PC-9 (cell line): ENCODE results near the gene ADGRG7. TPM values are rescaled to one million over a fixed set of nuclear protein-coding genes. Genes with fewer than 3 reads are reported as not detected.

Source experiments
- BruUV-seq: library from RNA; stranded (reverse); fragments of 400-500 nt; replicated peaks from 2 replicates; lab custom pipeline; 2021; lab: Mats Ljungman, UMichigan
- CTCF ChIA-PET: fragments of 300-600 bp; sonication (Branson Sonifier 250); formaldehyde crosslinking; loops from one replicate; lab custom pipeline; 2022; ENCODE audit warnings: antibody characterized with exemption; lab: Charles Lee
- POLR2A ChIA-PET: fragments of 300-600 bp; sonication (Branson Sonifier 250); formaldehyde crosslinking; loops from one replicate; lab custom pipeline; 2022; ENCODE audit warnings: antibody characterized with exemption; ENCODE audit not compliant: unreplicated experiment; lab: Charles Lee
- DNase-seq, 2 experiments: peaks; one replicate each; pipeline versions ENCODE4 v3.0.0 to v3.0.0-alpha.2; 2015 to 2022; ENCODE audit warnings: mixed read lengths in 1 of 2
- H2AFZ ChIP-seq: fragments of 200-600 bp; sonication (generic); 2 replicates; pipeline ENCODE4 v1.8.1; 2017; ENCODE audit warnings: antibody characterized with exemption
- H3F3A ChIP-seq: fragments of 200-600 bp; sonication (generic); 2 replicates; pipeline ENCODE4 v1.8.1; 2017; ENCODE audit warnings: antibody characterized with exemption, mild to moderate bottlenecking, low read depth; ENCODE audit not compliant: insufficient read depth
- H3K27ac ChIP-seq: fragments of 200-600 bp; sonication (generic); 2 replicates; pipeline ENCODE4 v1.6.1; 2016; ENCODE audit warnings: mixed run types
- H3K27me3 ChIP-seq: fragments of 200-600 bp; sonication (generic); 2 replicates; pipeline ENCODE4 v1.6.1; 2016; ENCODE audit warnings: low read depth, mixed run types; ENCODE audit not compliant: insufficient read depth
- H3K36me3 ChIP-seq: fragments of 200-600 bp; sonication (generic); 2 replicates; pipeline ENCODE4 v1.6.1; 2016; ENCODE audit warnings: low read depth, mixed run types
- H3K4me1 ChIP-seq: fragments of 200-600 bp; sonication (generic); replicated peaks from 2 replicates; pipeline ENCODE4 v1.6.1; 2016; ENCODE audit warnings: mixed run types; ENCODE audit not compliant: insufficient read depth
- H3K4me2 ChIP-seq: fragments of 200-600 bp; sonication (generic); 2 replicates; pipeline ENCODE4 v1.6.1; 2017; ENCODE audit warnings: mixed run types
- H3K4me3 ChIP-seq: fragments of 200-600 bp; sonication (generic); 2 replicates; pipeline ENCODE4 v1.6.1; 2016; ENCODE audit warnings: mixed run types
- H3K79me2 ChIP-seq: fragments of 200-600 bp; sonication (generic); 2 replicates; pipeline ENCODE4 v1.6.1; 2017; ENCODE audit warnings: low read depth, mixed run types
- H3K9me2 ChIP-seq: fragments of 200-600 bp; sonication (generic); 2 replicates; pipeline ENCODE4 v1.8.1; 2017; ENCODE audit warnings: mild to moderate bottlenecking; ENCODE audit not compliant: insufficient read depth
- H3K9me3 ChIP-seq: fragments of 200-600 bp; sonication (generic); 2 replicates; pipeline ENCODE4 v1.8.1; 2016; ENCODE audit warnings: low read depth; ENCODE audit not compliant: insufficient read depth
- H4K20me1 ChIP-seq: fragments of 200-600 bp; sonication (generic); 2 replicates; pipeline ENCODE4 v1.8.1; 2017; ENCODE audit not compliant: insufficient read depth
- EZH2 ChIP-seq: fragments of 200-600 bp; sonication (generic); IDR thresholded peaks from 2 replicates; pipeline ENCODE4 v1.8.0; 2017; ENCODE audit warnings: antibody characterized with exemption, low read depth
- intact Hi-C: fragments of 100-400 bp; cut with micrococcal nuclease; formaldehyde crosslinking; loops from one replicate; pipeline ENCODE4 v1.10.0; 2022; ENCODE audit not compliant: unreplicated experiment
- total RNA-seq: library from RNA; stranded (reverse); gene quantifications from 2 replicates; pipeline ENCODE4 v1.2.3, GENCODE V29; 2021
- TF ChIP-seq, protein P1 (sequence below): fragments of 200-600 bp; sonication (generic); conservative IDR thresholded peaks from 2 replicates; pipeline ENCODE4 v1.6.1; 2017; ENCODE audit warnings: mixed run types, antibody characterized with exemption, mild to moderate bottlenecking, moderate library complexity

ADGRG7 gene
- total RNA-seq, 1 experiment from 2014 or later = not detected

DNA sequence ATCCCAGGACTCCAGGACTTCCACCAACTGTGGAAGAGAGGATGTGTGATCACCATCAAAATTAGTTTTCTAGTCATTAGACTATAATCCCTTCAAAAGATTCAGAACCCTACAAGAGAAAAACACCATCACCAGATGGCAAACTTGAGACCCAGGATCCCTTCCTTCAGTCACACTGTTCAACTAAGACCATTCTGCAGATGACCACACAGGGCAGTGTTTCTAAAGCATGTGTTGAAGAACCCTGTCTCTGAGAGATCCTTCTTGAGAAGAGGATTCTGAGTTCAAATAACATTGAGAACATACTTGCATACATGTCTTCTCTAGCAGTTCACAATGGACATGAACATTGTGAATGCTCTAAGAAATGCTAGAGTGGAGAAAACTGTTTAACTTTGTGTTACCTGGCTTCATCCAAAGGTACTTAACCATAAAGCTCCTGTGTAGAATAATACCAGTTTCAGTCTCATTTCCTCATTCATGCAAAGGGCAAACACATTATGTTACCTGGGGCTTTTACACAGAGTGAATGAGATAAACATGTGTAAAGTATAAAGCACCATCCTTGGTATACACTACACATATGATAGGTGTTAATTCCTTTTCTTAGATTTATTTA, 2.4 kb upstream of the ADGRG7 start:
- no peak for TF ChIP-seq EZH2
- TF ChIP-seq, protein P1, sequence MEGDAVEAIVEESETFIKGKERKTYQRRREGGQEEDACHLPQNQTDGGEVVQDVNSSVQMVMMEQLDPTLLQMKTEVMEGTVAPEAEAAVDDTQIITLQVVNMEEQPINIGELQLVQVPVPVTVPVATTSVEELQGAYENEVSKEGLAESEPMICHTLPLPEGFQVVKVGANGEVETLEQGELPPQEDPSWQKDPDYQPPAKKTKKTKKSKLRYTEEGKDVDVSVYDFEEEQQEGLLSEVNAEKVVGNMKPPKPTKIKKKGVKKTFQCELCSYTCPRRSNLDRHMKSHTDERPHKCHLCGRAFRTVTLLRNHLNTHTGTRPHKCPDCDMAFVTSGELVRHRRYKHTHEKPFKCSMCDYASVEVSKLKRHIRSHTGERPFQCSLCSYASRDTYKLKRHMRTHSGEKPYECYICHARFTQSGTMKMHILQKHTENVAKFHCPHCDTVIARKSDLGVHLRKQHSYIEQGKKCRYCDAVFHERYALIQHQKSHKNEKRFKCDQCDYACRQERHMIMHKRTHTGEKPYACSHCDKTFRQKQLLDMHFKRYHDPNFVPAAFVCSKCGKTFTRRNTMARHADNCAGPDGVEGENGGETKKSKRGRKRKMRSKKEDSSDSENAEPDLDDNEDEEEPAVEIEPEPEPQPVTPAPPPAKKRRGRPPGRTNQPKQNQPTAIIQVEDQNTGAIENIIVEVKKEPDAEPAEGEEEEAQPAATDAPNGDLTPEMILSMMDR = no peak
- Histone ChIP-seq H3K36me3 (no peaks in the 10 kb centered on the region), H3K79me2 (no peaks in the 10 kb centered on the region), H3K4me1 (peaks cover 14% of the 10 kb centered on the region), H3K27ac (no peak overlapping the region), H3K9me3 (no peaks in the 10 kb centered on the region), H3K4me3 (no peak overlapping the region), H3F3A (peaks cover 13% of the 10 kb centered on the region; the same call in 1 of the 2 replicates), H2AFZ (no peak overlapping the region), H3K27me3 (no peaks in the 10 kb centered on the region), H3K4me2 (no peak overlapping the region), H3K9me2 (no peaks in the 10 kb centered on the region), H4K20me1 (no peaks in the 10 kb centered on the region)
- no TSS peak for BruUV-seq
- no peak for DNase-seq
- ChIA-PET POLR2A (interaction anchor here (0.5 to 0.6 kb wide), 2 partner anchors 144 to 541 kb away, joined by 3 to 15 read pairs; no protein-coding TSS in a partner anchor), CTCF (no interaction called here)
- intact Hi-C loops = loop anchor here (10.0 kb wide), 2 partner anchors 188 to 908 kb away; partner anchors contain the start of gene SENP7

DNA sequence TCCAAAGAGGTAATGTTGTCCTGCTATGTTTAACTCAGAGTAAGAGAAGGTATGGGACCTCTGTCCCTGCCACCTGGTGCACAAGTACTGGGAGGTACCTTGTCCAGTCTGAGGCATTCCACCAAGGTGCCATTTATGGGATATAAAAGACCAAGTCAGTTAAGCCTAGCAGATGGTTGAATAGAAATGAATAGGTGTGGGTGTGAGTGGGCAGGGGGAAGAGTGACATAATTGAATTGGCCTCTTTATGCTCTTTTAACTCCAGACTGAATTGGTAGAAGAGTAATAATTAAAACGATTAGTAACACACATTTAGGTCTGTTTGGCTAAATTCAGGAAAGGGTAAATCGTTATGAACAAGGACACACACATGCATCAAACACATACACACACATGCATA, 562 bp downstream of the ADGRG7 start:
- Histone ChIP-seq H3K79me2 (no peaks in the 10 kb centered on the region), H3F3A (no peaks in the 10 kb centered on the region), H3K4me1 (no peaks in the 10 kb centered on the region), H4K20me1 (no peaks in the 10 kb centered on the region), H3K27me3 (no peaks in the 10 kb centered on the region), H3K36me3 (no peaks in the 10 kb centered on the region), H3K4me3 (no peak overlapping the region), H2AFZ (no peak overlapping the region), H3K9me3 (no peaks in the 10 kb centered on the region), H3K27ac (no peak overlapping the region), H3K4me2 (no peak overlapping the region), H3K9me2 (0 out of 2 replicates have a peak, but pooled peaks cover 4% of the 10 kb centered on the region)
- ChIA-PET POLR2A (no interaction called here), CTCF (no interaction called here)
- TF ChIP-seq, protein P1 = no peak
- no peak for TF ChIP-seq EZH2
- intact Hi-C loops = loop anchor here (10.0 kb wide), 2 partner anchors 185 to 905 kb away; partner anchors contain the start of gene SENP7
- BruUV-seq = no TSS peak
- no peak for DNase-seq

DNA sequence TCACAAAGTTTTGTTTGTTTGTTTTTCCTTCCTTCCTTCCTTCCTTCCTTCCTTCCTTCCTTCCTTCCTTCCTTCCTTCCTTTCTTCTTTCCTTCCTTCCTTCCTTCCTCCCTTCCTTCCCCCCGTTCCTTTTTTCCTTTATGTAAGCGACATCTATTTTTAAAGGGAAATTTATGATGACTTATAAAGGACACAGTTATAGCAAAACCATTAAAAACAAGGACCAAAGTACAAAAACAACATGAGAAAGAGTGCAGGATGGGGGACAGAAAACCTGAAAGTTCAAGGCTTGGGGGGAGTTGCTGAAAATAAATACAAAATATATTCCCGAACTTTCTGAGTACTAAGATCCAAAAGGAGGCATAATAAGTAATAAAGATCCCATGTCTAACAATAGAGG, 1.8 kb downstream of the ADGRG7 start:
- no peak for DNase-seq
- intact Hi-C loops = no loop called here
- Histone ChIP-seq H3F3A (no peaks in the 10 kb centered on the region), H3K4me2 (no peak overlapping the region), H3K9me2 (0 out of 2 replicates have a peak, but pooled peaks cover 4% of the 10 kb centered on the region), H2AFZ (peak overlapping the region; percentile 31; the same call in 1 of the 2 replicates), H3K4me1 (no peaks in the 10 kb centered on the region), H4K20me1 (no peaks in the 10 kb centered on the region), H3K27ac (no peak overlapping the region), H3K79me2 (no peaks in the 10 kb centered on the region), H3K36me3 (no peaks in the 10 kb centered on the region), H3K4me3 (no peak overlapping the region), H3K27me3 (no peaks in the 10 kb centered on the region), H3K9me3 (no peaks in the 10 kb centered on the region)
- BruUV-seq = no TSS peak
- TF ChIP-seq, protein P1 = no peak
- no peak for TF ChIP-seq EZH2
- ChIA-PET CTCF (no interaction called here), POLR2A (no interaction called here)
